Cardiac fibroblast (primary cell): ENCODE results near the gene EHHADH.

ENCODE experiments used
- DNase-seq, 2 donors: peaks; one replicate each; pipeline versions ENCODE4 v3.0.0 to v3.0.0-alpha.2; 2010; ENCODE audit warnings: low read depth in 2 of 2
- H3K4me3 ChIP-seq, 2 donors: replicated peaks in 1 of 2; 1 replicate in 1 of 2; 2 replicates in 1 of 2; pipeline ENCODE4 v1.5.1; 2011; ENCODE audit warnings: low read depth in 2 of 2, low read length in 2 of 2, mild to moderate bottlenecking in 2 of 2, moderate library complexity in 1 of 2
- CTCF ChIP-seq: IDR thresholded peaks from one replicate; pipeline ENCODE4 v1.5.1; 2011; ENCODE audit warnings: low read depth, mild to moderate bottlenecking, low read length, inconsistent platforms

The EHHADH gene

GRCh38 chr3:185200639-185201038, 53.2 kb downstream of the EHHADH start:
- TF ChIP-seq CTCF: no peak
- H3K4me3 ChIP-seq: no peak overlapping the region
- DNase-seq: peak; percentile 65 to 92

- no peak for DNase-seq
- no peak overlapping the region for H3K4me3 ChIP-seq
- TF ChIP-seq CTCF: no peak
Measured at GRCh38 chr3:185199671-185200070, 54.2 kb downstream of the EHHADH start.

- no peak overlapping the region for H3K4me3 ChIP-seq
- TF ChIP-seq CTCF: no peak
- no peak for DNase-seq
Measured at GRCh38 chr3:185199206-185199605, 54.6 kb downstream of the EHHADH start.

- TF ChIP-seq CTCF: no peak
- no peak overlapping the region for H3K4me3 ChIP-seq
- DNase-seq: no peak
Measured at GRCh38 chr3:185197068-185197467, 56.8 kb downstream of the EHHADH start.

GRCh38 chr3:185195652-185196051, 58.2 kb downstream of the EHHADH start:
- no peak for TF ChIP-seq CTCF
- no peak overlapping the region for H3K4me3 ChIP-seq
- no peak for DNase-seq

- DNase-seq: no peak
- no peak overlapping the region for H3K4me3 ChIP-seq
- TF ChIP-seq CTCF: no peak
Measured at GRCh38 chr3:185188816-185189215, 65.0 kb downstream of the EHHADH start.

GRCh38 chr3:185187391-185187790, 66.5 kb downstream of the EHHADH start:
- no peak for TF ChIP-seq CTCF
- H3K4me3 ChIP-seq: no peak overlapping the region
- peak in 1 of 2 donors; percentile 13 for DNase-seq
